ENCODE data around the gene STXBP1. TPM values are rescaled to one million over a fixed set of nuclear protein-coding genes. Genes with fewer than 3 reads are reported as not detected.

Gene STXBP1
- total and polyA plus RNA-seq, 2 donors = 2.7 to 10.2 TPM

DNA sequence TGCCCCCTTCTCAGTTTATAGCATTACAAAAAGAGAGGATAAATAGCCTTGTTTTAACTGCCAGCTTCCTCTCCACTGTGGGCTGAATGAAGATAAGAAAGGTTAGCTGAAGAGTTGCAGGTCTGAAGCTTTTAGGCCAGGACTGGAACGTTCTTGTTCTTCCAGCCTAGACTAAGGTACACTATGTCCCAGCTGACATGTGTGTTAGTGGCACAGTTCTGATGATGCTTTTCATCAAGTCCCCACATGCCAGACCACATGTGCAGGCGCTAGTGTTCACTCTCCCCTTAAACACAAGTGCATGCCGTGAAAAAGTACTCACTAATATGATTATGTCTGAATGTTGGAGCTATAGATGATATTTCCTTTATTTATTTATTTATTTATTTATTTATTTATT is 40.7 kb downstream of the STXBP1 start:
- Histone ChIP-seq H3K4me3 (ENCODE audit: low read length in 2 of 2) (no peak overlapping the region), H3K27me3 (ENCODE audit: control insufficient read depth in 2 of 2, insufficient read depth in 1 of 2, low read length in 1 of 2) (no peaks in the 10 kb centered on the region), H3K36me3 (ENCODE audit: control insufficient read depth in 2 of 2, insufficient read depth in 2 of 2, low read length in 1 of 2) (no peaks in the 10 kb centered on the region), H3K27ac (ENCODE audit: low read depth in 1 of 2, low read length in 1 of 2) (no peak overlapping the region), H3K9me3 (ENCODE audit: control insufficient read depth in 2 of 2, insufficient read depth in 1 of 2, low read length in 1 of 2) (no peaks in the 10 kb centered on the region), H3K4me1 (ENCODE audit: control insufficient read depth in 2 of 2, insufficient read depth in 2 of 2, low read length in 2 of 2) (no peaks in the 10 kb centered on the region)
- DNase-seq (ENCODE audit: low read depth in 6 of 9, low spot score in 9 of 9) = no peak
- 90% methylated on average over 3 of the region's 3 CpGs for WGBS

DNA sequence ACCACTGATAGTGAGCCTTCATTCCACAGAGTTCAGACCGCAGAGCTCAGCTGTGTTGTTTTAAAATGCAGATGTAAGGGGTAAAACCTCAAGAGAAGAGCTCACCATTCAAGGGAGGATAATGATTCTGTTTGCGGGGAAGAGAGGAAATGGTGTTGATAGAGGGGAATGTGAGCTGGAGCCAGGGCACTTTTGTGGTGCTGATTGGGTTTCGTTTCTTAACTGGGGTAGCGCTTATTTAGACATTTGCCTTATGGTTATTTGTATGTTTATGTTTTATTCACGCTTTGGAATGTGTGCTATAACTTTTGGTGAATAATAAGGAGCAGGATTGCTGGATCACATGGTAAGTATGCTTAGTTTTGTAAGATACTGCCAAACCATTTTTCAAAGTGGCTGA is 42.5 kb downstream of the STXBP1 start:
- Histone ChIP-seq H3K36me3 (ENCODE audit: control insufficient read depth in 2 of 2, insufficient read depth in 2 of 2, low read length in 1 of 2) (no peaks in the 10 kb centered on the region), H3K27ac (ENCODE audit: low read depth in 1 of 2, low read length in 1 of 2) (no peak overlapping the region)

DNA sequence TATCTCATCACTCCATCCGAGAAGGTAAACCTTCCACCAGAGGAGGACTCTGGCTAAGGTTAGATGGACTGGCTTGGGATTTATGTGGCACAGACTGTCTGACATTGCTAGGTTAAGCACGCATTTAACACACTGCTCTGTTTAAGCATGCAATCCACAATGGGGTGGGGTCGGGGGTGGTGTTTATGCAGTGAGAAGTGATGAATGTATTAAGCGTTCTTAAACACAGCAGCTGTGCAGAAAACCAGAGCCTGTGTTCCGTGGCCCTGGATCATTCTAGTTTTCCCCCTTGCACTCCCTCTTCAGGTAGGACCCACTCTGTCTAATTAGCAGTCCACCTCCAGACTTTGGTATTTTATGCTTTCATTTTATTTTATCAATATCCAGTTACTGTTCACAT is 46.4 kb downstream of the STXBP1 start:
- Histone ChIP-seq H3K4me3 (ENCODE audit: low read length in 2 of 2) (no peak overlapping the region), H3K27me3 (ENCODE audit: control insufficient read depth in 2 of 2, insufficient read depth in 1 of 2, low read length in 1 of 2) (no peaks in the 10 kb centered on the region), H3K36me3 (ENCODE audit: control insufficient read depth in 2 of 2, insufficient read depth in 2 of 2, low read length in 1 of 2) (no peaks in the 10 kb centered on the region), H3K27ac (ENCODE audit: low read depth in 1 of 2, low read length in 1 of 2) (no peak overlapping the region), H3K9me3 (ENCODE audit: control insufficient read depth in 2 of 2, insufficient read depth in 1 of 2, low read length in 1 of 2) (no peaks in the 10 kb centered on the region), H3K4me1 (ENCODE audit: control insufficient read depth in 2 of 2, insufficient read depth in 2 of 2, low read length in 2 of 2) (no peaks in the 10 kb centered on the region)
- 97% methylated on average over 5 of the region's 5 CpGs for WGBS
- DNase-seq (ENCODE audit: low read depth in 6 of 9, low spot score in 9 of 9) = no peak

More for the DNA sequence above, 42.5 kb downstream of the STXBP1 start:
- no peaks in the 10 kb centered on the region for H3K9me3 ChIP-seq (ENCODE audit: control insufficient read depth in 2 of 2, insufficient read depth in 1 of 2, low read length in 1 of 2)
- no peaks in the 10 kb centered on the region for H3K4me1 ChIP-seq (ENCODE audit: control insufficient read depth in 2 of 2, insufficient read depth in 2 of 2, low read length in 2 of 2)
- no peak overlapping the region for H3K4me3 ChIP-seq (ENCODE audit: low read length in 2 of 2)
- H3K27me3 ChIP-seq (ENCODE audit: control insufficient read depth in 2 of 2, insufficient read depth in 1 of 2, low read length in 1 of 2) = no peaks in the 10 kb centered on the region
- 98% methylated on average over 5 of the region's 5 CpGs for WGBS
- no peak for DNase-seq (ENCODE audit: low read depth in 6 of 9, low spot score in 9 of 9)

DNA sequence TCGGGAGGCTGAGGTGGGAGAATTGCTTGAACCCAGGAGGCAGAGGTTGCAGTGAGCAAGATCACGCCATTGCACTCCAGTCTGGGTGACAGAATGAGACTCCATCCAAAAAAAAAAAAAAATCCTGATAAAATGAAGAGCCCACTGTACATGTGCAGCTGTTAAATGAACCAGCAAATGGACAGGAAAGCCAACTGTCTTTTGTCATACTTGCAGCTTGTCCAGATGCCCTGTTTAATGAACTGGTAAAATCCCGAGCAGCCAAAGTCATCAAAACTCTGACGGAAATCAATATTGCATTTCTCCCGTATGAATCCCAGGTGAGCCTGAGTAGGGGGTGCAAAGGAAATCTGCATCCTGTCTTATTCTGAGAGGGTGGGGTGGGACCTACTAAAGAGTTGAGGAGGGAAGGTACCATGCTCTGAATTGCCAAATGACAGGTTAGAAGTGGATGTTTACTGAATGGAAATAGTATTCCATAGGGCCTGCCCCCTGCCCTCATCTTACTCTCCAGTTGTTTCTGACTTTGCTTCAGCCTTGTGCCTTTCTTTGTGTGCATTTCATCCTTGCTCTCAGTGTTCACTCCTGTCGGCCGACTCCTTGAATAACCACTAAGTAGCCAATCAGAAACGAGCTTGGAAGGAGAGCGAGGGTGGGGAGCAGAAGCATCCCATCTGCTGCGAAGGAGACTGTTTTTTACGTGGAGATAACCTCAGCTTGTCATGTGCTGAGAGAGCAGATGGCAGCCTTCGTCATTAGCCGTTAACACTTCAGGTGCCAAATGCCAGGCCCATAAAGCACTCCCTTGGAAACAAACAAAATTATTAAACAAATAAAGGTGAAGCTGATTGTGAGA is 49.0 kb downstream of the STXBP1 start:
- Histone ChIP-seq H3K4me1 (ENCODE audit: control insufficient read depth in 2 of 2, insufficient read depth in 2 of 2, low read length in 2 of 2) (no peaks in the 10 kb centered on the region), H3K36me3 (ENCODE audit: control insufficient read depth in 2 of 2, insufficient read depth in 2 of 2, low read length in 1 of 2) (no peaks in the 10 kb centered on the region), H3K27me3 (ENCODE audit: control insufficient read depth in 2 of 2, insufficient read depth in 1 of 2, low read length in 1 of 2) (no peaks in the 10 kb centered on the region), H3K4me3 (ENCODE audit: low read length in 2 of 2) (no peak overlapping the region), H3K9me3 (ENCODE audit: control insufficient read depth in 2 of 2, insufficient read depth in 1 of 2, low read length in 1 of 2) (no peaks in the 10 kb centered on the region), H3K27ac (ENCODE audit: low read depth in 1 of 2, low read length in 1 of 2) (no peak overlapping the region)
- WGBS = 92% methylated on average over 13 of the region's 13 CpGs
- DNase-seq (ENCODE audit: low read depth in 6 of 9, low spot score in 9 of 9) = no peak

DNA sequence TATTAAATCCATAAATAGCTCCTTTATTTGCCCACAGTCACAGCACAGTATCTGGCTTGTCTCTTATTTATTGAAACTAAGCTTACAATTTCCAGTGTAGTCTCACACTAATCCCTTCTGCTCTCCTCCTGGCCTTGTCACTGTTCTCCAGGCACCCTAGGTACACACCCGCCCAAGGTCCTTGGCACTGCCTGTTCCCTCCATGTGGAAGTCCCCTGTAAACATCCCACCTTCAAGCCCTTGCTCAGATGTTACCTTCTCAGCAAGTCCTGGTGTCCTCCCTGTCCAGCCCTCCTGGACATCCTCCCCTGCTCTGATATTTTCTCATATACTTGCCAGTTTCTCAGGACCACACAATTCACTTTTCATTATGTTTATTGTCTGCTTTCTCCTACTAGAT is 50.5 kb downstream of the STXBP1 start:
- Histone ChIP-seq H3K36me3 (ENCODE audit: control insufficient read depth in 2 of 2, insufficient read depth in 2 of 2, low read length in 1 of 2) (no peaks in the 10 kb centered on the region), H3K27ac (ENCODE audit: low read depth in 1 of 2, low read length in 1 of 2) (no peak overlapping the region), H3K4me1 (ENCODE audit: control insufficient read depth in 2 of 2, insufficient read depth in 2 of 2, low read length in 2 of 2) (no peaks in the 10 kb centered on the region), H3K27me3 (ENCODE audit: control insufficient read depth in 2 of 2, insufficient read depth in 1 of 2, low read length in 1 of 2) (no peaks in the 10 kb centered on the region), H3K9me3 (ENCODE audit: control insufficient read depth in 2 of 2, insufficient read depth in 1 of 2, low read length in 1 of 2) (no peaks in the 10 kb centered on the region), H3K4me3 (ENCODE audit: low read length in 2 of 2) (no peak overlapping the region)
- WGBS = 94% methylated on average over 1 of the region's 1 CpG
- no peak for DNase-seq (ENCODE audit: low read depth in 6 of 9, low spot score in 9 of 9)

DNA sequence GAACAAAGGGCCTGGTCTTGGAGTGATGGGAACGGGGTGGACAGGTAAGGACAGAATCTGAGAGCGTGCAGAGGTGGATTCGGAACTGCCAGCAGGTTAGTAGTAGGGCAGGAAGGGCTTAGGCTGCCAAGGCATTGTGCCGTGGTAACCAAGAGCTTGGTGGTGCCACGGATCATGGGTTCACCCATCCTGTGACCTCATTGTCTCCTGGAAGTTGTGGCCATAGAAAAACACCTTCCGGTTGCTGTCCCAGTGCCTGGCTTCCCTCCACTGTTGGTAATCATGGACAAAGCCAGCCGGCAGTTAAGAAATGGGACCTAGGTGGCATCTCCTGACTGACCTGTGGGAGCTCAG is 52.2 kb downstream of the STXBP1 start:
- Histone ChIP-seq H3K36me3 (ENCODE audit: control insufficient read depth in 2 of 2, insufficient read depth in 2 of 2, low read length in 1 of 2) (no peaks in the 10 kb centered on the region), H3K27ac (ENCODE audit: low read depth in 1 of 2, low read length in 1 of 2) (no peak overlapping the region)

DNA sequence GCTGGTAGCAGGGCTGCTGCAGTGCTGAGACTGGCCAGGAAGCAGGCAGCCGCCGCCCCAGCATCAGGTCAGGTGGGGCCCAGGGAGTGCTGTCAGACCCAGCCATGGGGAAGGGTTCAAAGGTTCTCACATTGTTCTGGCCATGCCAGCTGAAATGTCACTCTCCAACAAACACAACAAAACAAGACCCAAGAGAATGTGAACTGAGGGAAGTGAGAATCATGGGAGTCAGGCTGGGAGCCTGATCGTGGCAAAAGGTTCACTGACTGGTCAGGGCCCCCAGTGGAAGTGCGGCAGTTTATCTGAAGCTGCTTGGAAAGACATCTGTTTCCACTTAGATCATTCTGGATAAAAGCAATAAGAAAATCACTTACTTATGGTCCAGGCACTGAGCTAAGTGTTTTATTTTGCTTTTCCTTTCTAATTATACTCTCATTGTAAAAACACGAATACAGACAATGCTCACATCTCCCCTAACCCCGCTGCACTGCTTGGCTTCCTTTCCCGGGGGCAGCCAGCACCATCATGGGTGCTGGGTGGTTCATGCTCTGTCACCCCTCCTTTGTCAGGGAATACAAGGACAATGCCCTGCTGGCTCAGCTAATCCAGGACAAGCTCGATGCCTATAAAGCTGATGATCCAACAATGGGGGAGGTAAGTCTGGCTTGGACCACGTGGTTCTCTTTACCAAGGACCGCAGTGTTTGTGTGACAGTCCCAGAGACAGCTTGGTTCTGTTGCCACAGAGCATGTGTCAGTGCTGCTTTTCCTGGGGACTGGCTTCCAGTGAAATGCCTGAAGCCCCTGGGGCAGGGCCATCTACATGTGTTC is 52.8 kb downstream of the STXBP1 start:
- Histone ChIP-seq H3K27me3 (ENCODE audit: control insufficient read depth in 2 of 2, insufficient read depth in 1 of 2, low read length in 1 of 2) (no peaks in the 10 kb centered on the region), H3K4me3 (ENCODE audit: low read length in 2 of 2) (no peak overlapping the region), H3K36me3 (ENCODE audit: control insufficient read depth in 2 of 2, insufficient read depth in 2 of 2, low read length in 1 of 2) (no peaks in the 10 kb centered on the region), H3K4me1 (ENCODE audit: control insufficient read depth in 2 of 2, insufficient read depth in 2 of 2, low read length in 2 of 2) (no peaks in the 10 kb centered on the region), H3K27ac (ENCODE audit: low read depth in 1 of 2, low read length in 1 of 2) (no peak overlapping the region), H3K9me3 (ENCODE audit: control insufficient read depth in 2 of 2, insufficient read depth in 1 of 2, low read length in 1 of 2) (no peaks in the 10 kb centered on the region)
- WGBS = 92% methylated on average over 10 of the region's 10 CpGs
- no peak for DNase-seq (ENCODE audit: low read depth in 6 of 9, low spot score in 9 of 9)

More for the DNA sequence above, 52.2 kb downstream of the STXBP1 start:
- no peak for DNase-seq (ENCODE audit: low read depth in 6 of 9, low spot score in 9 of 9)
- Histone ChIP-seq H3K4me3 (ENCODE audit: low read length in 2 of 2) (no peak overlapping the region), H3K9me3 (ENCODE audit: control insufficient read depth in 2 of 2, insufficient read depth in 1 of 2, low read length in 1 of 2) (no peaks in the 10 kb centered on the region), H3K27me3 (ENCODE audit: control insufficient read depth in 2 of 2, insufficient read depth in 1 of 2, low read length in 1 of 2) (no peaks in the 10 kb centered on the region), H3K4me1 (ENCODE audit: control insufficient read depth in 2 of 2, insufficient read depth in 2 of 2, low read length in 2 of 2) (no peaks in the 10 kb centered on the region)
- WGBS = 97% methylated on average over 7 of the region's 7 CpGs

DNA sequence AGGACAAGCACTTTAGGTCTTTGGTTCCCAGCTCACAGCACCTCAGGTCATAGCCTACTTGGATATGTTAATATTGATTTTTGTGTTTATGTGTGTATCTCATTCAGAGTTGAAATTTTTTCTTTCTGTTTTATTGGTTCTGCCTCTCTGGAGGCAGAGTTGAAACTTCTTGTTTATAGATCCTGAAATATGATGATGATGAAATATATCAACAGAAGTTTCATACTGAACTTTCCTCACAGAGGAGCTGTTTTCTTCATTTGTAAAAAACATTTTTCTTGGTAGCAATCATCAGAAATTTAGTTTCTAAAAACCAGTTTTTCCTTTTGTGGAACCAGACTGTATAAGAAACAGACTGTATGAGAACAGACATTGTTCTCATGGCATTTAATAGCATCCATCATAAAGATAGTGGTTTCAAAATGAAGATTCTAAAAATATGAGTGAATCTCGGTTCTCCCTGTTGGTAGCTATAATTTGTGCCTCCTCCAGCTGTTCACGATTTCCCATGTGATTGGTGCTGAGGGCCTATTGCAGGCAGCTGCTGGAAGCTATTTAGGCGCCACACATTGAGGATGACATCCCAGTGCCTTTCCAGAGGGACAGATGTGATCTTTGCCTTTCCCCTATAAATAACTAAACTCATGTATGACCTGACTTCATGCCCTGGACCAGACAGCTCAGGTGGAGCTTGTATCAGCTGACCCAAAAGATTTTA is 55.2 kb downstream of the STXBP1 start:
- H3K4me1 ChIP-seq (ENCODE audit: control insufficient read depth in 2 of 2, insufficient read depth in 2 of 2, low read length in 2 of 2) = no peaks in the 10 kb centered on the region
- H3K36me3 ChIP-seq (ENCODE audit: control insufficient read depth in 2 of 2, insufficient read depth in 2 of 2, low read length in 1 of 2) = no peaks in the 10 kb centered on the region
- H3K27me3 ChIP-seq (ENCODE audit: control insufficient read depth in 2 of 2, insufficient read depth in 1 of 2, low read length in 1 of 2) = no peaks in the 10 kb centered on the region
- 94% methylated on average over 3 of the region's 3 CpGs for WGBS
- DNase-seq (ENCODE audit: low read depth in 6 of 9, low spot score in 9 of 9) = no peak
- no peak overlapping the region for H3K4me3 ChIP-seq (ENCODE audit: low read length in 2 of 2)
- H3K27ac ChIP-seq (ENCODE audit: low read depth in 1 of 2, low read length in 1 of 2) = no peak overlapping the region
- H3K9me3 ChIP-seq (ENCODE audit: control insufficient read depth in 2 of 2, insufficient read depth in 1 of 2, low read length in 1 of 2) = no peaks in the 10 kb centered on the region

DNA sequence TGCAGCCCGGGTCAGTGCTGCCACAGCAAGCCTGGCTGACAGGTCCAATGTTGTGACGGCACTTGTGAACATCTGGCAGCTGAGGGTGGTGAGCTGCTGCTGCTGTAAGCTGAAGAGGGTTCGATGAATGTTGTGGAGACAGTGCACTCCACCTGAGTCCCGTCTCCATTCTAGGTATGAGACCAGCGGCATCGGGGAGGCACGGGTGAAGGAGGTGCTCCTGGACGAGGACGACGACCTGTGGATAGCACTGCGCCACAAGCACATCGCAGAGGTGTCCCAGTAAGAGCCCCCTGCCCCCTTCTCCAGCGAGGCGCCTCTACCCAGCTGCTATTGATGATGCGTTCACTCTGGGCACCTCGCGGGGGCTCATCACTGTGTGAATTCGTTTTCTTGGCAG is 55.8 kb downstream of the STXBP1 start:
- Histone ChIP-seq H3K27me3 (ENCODE audit: control insufficient read depth in 2 of 2, insufficient read depth in 1 of 2, low read length in 1 of 2) (no peaks in the 10 kb centered on the region), H3K36me3 (ENCODE audit: control insufficient read depth in 2 of 2, insufficient read depth in 2 of 2, low read length in 1 of 2) (peaks cover 0 to 1% of the 10 kb centered on the region in 2 donors), H3K4me1 (ENCODE audit: control insufficient read depth in 2 of 2, insufficient read depth in 2 of 2, low read length in 2 of 2) (no peaks in the 10 kb centered on the region), H3K27ac (ENCODE audit: low read depth in 1 of 2, low read length in 1 of 2) (no peak overlapping the region), H3K4me3 (ENCODE audit: low read length in 2 of 2) (no peak overlapping the region), H3K9me3 (ENCODE audit: control insufficient read depth in 2 of 2, insufficient read depth in 1 of 2, low read length in 1 of 2) (no peaks in the 10 kb centered on the region)
- DNase-seq (ENCODE audit: low read depth in 6 of 9, low spot score in 9 of 9) = no peak
- 96% methylated on average over 18 of the region's 18 CpGs for WGBS

All from thymus (tissue), 11 donors.